Measurements from ENCODE around the gene TMOD3. TPM values are rescaled to one million over a fixed set of nuclear protein-coding genes. Genes with fewer than 3 reads are reported as not detected.
"Not testable (repeated sequence)": the region's sequence is repeated elsewhere in the genome, so short reads cannot be mapped to it uniquely, and the experiment has no call there.

The TMOD3 gene
- polyA plus RNA-seq (ENCODE audit: insufficient read length in 3 of 3) = 10 to 100 TPM; 42.8 to 50.9 (median 48.5) TPM
- long read RNA-seq, donor 1, full-length matches to known transcripts = 12 of 12 reads
- long read RNA-seq, donor 1, partial matches to known transcripts = 0 of 12 reads
- long read RNA-seq, donor 1, other reads (novel, unspliced or antisense) = 0 of 12 reads
- long read RNA-seq, donor 2, full-length matches to known transcripts = 7 of 73 reads
- long read RNA-seq, donor 2, partial matches to known transcripts = 40 of 73 reads
- long read RNA-seq, donor 2, other reads (novel, unspliced or antisense) = 26 of 73 reads
- long read RNA-seq, donor 3, full-length matches to known transcripts = 3 of 56 reads
- long read RNA-seq, donor 3, partial matches to known transcripts = 42 of 56 reads
- long read RNA-seq, donor 3, other reads (novel, unspliced or antisense) = 11 of 56 reads
- long read RNA-seq, donor 4, full-length matches to known transcripts = 7 of 7 reads
- long read RNA-seq, donor 4, partial matches to known transcripts = 0 of 7 reads
- long read RNA-seq, donor 4, other reads (novel, unspliced or antisense) = 0 of 7 reads
- long read RNA-seq, donor 5, full-length matches to known transcripts = 5 of 23 reads
- long read RNA-seq, donor 5, partial matches to known transcripts = 18 of 23 reads
- long read RNA-seq, donor 5, other reads (novel, unspliced or antisense) = 0 of 23 reads
- long read RNA-seq, donor 6, full-length matches to known transcripts = 18 of 32 reads
- long read RNA-seq, donor 6, partial matches to known transcripts = 14 of 32 reads
- long read RNA-seq, donor 6, other reads (novel, unspliced or antisense) = 0 of 32 reads
- long read RNA-seq, donor 7, full-length matches to known transcripts = 15 of 40 reads
- long read RNA-seq, donor 7, partial matches to known transcripts = 25 of 40 reads
- long read RNA-seq, donor 7, other reads (novel, unspliced or antisense) = 0 of 40 reads
- long read RNA-seq, donor 8, full-length matches to known transcripts = 8 of 21 reads
- long read RNA-seq, donor 8, partial matches to known transcripts = 13 of 21 reads
- long read RNA-seq, donor 8, other reads (novel, unspliced or antisense) = 0 of 21 reads
- long read RNA-seq, donor 9, full-length matches to known transcripts = 10 of 19 reads
- long read RNA-seq, donor 9, partial matches to known transcripts = 9 of 19 reads
- long read RNA-seq, donor 9, other reads (novel, unspliced or antisense) = 0 of 19 reads
- long read RNA-seq, donor 10, full-length matches to known transcripts = 11 of 29 reads
- long read RNA-seq, donor 10, partial matches to known transcripts = 18 of 29 reads
- long read RNA-seq, donor 10, other reads (novel, unspliced or antisense) = 0 of 29 reads
- long read RNA-seq, donor 11, full-length matches to known transcripts = 8 of 55 reads
- long read RNA-seq, donor 11, partial matches to known transcripts = 38 of 55 reads
- long read RNA-seq, donor 11, other reads (novel, unspliced or antisense) = 9 of 55 reads
- long read RNA-seq, donor 12, full-length matches to known transcripts = 16 of 16 reads
- long read RNA-seq, donor 12, partial matches to known transcripts = 0 of 16 reads
- long read RNA-seq, donor 12, other reads (novel, unspliced or antisense) = 0 of 16 reads
- long read RNA-seq, donor 13, full-length matches to known transcripts = 6 of 34 reads
- long read RNA-seq, donor 13, partial matches to known transcripts = 28 of 34 reads
- long read RNA-seq, donor 13, other reads (novel, unspliced or antisense) = 0 of 34 reads
- long read RNA-seq, donor 14 = 0 reads
- long read RNA-seq, donor 15 = 0 reads
- long read RNA-seq, donor 16, full-length matches to known transcripts = 11 of 32 reads
- long read RNA-seq, donor 16, partial matches to known transcripts = 21 of 32 reads
- long read RNA-seq, donor 16, other reads (novel, unspliced or antisense) = 0 of 32 reads

DNA sequence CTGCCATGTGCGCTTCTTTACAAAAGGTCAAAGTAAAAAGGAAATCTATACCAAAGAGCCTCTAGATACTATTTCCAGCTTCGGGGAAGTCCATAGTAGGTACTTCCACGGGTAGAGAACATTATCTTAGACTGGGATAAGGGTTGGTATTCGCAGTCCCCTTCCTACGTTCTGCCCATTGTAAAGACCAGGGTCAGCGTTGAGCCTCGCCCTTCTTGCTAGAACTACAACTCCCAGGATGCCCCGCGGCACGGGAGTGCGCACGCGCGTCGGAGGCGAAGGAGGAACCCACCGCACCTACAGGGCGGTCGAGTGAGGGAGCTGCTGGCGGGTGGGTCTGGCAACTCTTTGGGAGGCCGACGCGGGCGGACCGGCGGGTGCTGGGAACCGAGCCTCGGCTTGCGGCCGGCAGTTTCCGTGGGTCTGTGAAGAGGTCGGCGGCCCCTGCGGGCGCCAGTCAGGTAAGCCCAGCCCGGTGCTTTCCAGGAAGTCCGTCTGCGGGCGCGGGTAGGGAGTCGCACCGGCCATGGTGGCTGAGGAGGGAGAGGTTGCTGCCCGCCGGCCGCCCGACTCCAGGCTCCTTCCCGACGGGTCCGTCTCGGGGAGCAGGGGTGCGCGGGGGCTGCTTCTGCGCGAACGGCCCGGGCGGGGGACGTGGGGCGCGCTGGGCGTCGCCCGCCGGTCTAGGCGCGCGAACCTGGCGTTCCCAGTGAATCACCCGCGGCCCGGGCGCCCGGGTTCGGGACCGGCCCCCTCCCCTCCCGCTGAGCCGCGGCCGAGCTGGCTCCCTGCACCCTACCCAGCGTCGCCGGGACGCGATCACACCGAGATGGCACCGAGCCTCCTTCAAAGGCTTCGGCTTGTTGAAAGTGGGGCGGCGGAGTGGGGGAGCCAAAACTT, at the start of gene TMOD3:
TSS of gene TMOD3 (plus strand) at position 278 of the 900 bp plus-strand sequence. CDS start 33,232 bp downstream, outside the sequence.
- peak; percentile 90 for DNase-seq

- DNase-seq = no peak
Observed at GRCh38 chr15:51780636-51781035, 48.8 kb upstream of the TMOD3 start.

DNA sequence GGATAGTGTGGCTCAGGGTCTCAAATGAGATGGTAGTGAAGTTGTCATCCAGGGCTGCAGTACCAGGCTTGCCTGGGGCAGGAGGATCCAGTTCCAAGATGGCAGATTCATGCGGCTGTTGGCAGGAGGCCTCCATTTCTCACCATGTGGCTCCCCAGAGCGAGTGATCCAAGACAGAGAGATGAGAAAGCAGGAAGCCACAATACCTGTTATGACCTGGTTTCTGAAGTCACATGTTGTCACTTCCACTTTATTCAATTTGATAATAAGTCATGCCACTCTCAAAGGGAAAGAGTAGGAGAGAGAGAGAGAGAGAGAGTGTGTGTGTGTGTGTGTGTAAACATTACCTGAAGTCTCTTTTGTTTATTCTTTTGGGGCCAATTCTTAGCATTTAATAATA, 47.9 kb upstream of the TMOD3 start:
- no peak for DNase-seq

- DNase-seq = no peak
Observed at GRCh38 chr15:51782357-51782896, 47.0 kb upstream of the TMOD3 start.

- no peak for DNase-seq
Observed at GRCh38 chr15:51783967-51784366, 45.5 kb upstream of the TMOD3 start.

DNA sequence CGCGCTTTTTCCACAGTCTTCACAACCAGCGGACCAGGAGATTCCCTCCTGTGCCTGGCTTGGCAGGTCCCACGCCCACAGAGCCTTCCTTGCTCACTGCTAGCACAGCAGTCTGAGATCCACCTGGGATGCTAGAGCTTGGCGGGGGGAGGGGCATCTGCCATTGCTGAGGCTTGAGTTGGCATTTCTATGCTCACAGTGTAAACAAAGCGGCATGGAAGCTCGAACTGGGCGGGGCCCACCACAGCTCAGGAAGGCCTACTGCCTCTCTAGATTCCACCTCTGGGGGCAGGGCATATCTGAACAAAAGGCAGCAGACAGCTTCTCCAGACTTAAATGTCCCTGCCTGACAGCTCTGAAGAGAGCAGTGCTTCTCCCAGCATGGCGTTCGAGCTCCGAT, 42.3 kb upstream of the TMOD3 start:
- not testable (repeated sequence) for DNase-seq

- DNase-seq = not testable (repeated sequence)
Observed at GRCh38 chr15:51792474-51792873, 37.0 kb upstream of the TMOD3 start.

- peak; percentile 28 for DNase-seq
Observed at GRCh38 chr15:51793521-51794305, 35.7 kb upstream of the TMOD3 start.

- no peak for DNase-seq
Observed at GRCh38 chr15:51796847-51797401, 32.5 kb upstream of the TMOD3 start.

- no peak for DNase-seq
Observed at GRCh38 chr15:51798281-51798680, 31.2 kb upstream of the TMOD3 start.

GRCh38 chr15:51799282-51800252, 29.9 kb upstream of the TMOD3 start:
- DNase-seq = no peak

- DNase-seq = no peak
Observed at GRCh38 chr15:51801391-51801835, 28.0 kb upstream of the TMOD3 start.

- no peak for DNase-seq
Observed at GRCh38 chr15:51802593-51802992, 26.9 kb upstream of the TMOD3 start.

DNA sequence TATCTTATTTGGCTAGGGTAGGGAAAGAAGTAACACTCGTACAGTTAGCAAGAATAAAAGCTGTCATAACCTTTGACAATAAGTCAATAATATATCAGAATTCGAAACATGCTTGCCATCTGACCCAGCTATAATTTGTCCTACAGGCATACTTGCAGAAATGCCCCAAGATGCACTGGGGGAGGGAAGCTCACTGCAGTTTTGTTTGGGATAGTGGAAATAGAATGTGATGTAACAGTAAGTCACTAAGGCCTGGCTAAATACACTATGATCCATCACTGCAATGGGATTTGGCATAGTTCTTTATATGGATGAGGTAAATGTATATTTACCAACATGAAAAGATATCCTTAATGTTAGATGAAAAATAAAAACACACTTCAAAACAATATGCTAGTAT, 25.5 kb upstream of the TMOD3 start:
- DNase-seq = no peak

- DNase-seq = no peak
Observed at GRCh38 chr15:51806123-51806522, 23.3 kb upstream of the TMOD3 start.

- no peak for DNase-seq
Observed at GRCh38 chr15:51809457-51809856, 20.0 kb upstream of the TMOD3 start.

DNA sequence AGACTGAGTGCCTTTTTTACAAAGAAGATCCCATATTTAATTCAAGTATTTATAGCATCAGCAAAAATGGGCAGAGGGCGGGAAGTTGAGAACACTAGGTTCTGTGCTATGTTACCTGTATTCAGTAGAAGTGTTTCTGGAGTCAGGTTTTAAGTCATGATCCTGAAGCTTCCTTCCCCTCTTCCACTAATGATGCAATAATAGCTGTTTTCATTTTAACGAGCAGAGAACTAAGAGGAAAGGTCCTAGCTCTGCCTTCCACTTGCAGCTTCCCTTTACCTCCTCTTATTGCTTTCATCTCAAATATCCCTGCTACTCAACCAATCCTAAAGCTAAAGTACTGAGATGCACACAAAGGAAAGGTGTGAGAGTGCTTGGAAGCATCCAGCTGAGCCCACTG, 16.9 kb upstream of the TMOD3 start:
- DNase-seq = no peak
